GM19455 (cell line): ENCODE results near the gene PPP2R5E.
A peak's percentile ranks its signal among the peaks of the same experiment; 100 is the strongest.

ENCODE experiments used
- ATAC-seq: cut with Tn5 transposase; IDR thresholded peaks from one replicate; pipeline ENCODE4 v1.9.1; 2021; ENCODE audit not compliant: unreplicated experiment

PPP2R5E gene

DNA sequence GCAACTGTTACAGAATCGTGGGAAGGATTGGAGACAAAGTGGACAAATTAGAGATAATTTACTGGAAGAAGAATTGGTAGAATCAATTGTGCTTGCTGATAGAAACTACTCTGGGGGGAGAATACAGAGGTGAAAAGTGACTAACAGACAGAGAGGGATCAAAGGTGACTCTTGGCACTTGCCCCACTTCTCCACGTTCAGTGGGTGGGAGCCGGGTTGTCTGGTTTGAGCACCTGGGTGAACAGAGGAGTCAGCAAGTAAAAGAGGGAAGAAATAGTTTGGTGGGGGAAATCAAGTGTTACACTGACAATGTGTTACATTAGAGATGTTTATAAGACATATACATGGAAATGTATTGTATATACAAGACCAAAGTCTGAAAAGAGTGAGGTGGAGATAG, 69.1 kb downstream of the PPP2R5E start:
- no peak for ATAC-seq

- ATAC-seq: no peak
These were observed 70.0 kb downstream of the PPP2R5E start for GRCh38 chr14:63472986-63473788.

DNA sequence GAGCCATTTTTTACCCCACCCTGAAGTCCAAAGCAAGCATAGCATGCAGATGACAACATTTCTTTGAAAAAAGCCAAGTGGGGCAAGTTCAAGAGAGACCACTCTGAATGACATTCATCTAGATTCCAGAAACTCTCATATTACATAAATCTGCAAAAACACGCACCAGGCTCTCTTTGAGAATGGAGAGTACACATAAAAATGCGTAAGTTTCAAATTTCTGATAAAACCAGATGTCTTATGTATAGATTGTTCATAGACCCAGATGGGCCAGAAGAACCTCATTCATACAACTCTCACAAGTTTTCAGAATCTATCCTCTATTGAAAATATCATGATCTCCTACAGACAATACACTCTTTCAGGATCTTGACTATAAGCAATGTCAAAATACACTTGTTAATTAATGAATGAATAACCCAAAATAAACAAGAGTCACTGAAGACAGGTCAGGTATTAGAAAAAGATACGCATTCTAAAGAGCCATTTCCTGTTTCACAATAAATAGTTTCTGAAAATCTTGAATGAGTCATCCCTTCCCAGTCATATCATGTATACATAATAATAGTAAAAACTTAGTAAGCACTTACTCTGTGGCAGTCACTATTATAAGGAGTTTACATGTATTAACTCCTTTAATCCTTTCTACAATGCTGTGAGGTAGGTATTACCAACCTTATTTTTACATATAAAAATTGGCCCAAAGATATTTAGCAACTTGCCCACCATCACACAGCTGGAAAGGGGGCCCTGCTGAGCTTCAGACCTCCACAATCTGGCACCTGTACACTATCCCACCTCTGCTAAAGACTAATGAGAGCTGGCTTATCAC, 72.0 kb downstream of the PPP2R5E start:
- peak; percentile 92 for ATAC-seq

DNA sequence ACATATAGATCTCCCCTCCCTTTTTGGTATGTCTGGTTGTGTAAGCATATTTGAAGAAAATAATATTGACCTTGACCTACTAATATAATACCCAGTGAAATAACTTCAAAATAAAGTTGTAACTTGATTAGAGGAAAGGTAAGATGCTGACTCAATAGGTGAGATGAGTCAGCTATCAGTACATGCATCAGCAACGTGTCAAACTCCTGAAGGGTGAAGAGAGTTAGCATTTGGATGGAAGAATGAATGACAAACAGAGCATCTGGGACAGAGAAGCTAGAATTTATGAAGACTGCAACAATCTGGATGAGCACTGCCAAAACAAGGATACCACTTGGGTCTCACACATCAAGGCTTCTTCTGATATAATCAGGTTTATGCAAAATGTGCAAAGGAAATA, 74.9 kb downstream of the PPP2R5E start:
- no peak for ATAC-seq

GRCh38 chr14:63467440-63468072, 75.6 kb downstream of the PPP2R5E start:
- no peak for ATAC-seq

DNA sequence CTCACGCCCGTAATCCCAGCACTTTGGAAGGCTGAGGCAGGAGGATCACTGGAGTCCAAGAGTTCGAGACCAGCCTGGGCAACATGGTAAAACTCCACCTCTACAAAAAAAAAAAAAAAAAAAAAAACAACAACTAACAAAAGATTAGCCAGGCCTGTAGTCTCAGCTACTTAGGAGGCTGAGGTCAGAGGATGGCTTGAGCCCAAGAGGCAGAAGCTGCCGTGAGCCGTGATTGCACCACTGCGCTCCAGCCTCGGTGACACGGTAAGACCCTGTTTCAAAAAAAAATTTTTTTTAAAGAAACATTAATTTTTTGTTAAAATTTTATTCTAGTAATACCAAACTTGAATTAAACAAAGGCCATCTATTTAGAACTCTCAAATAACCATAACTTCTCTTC, 77.8 kb downstream of the PPP2R5E start:
- ATAC-seq: no peak

DNA sequence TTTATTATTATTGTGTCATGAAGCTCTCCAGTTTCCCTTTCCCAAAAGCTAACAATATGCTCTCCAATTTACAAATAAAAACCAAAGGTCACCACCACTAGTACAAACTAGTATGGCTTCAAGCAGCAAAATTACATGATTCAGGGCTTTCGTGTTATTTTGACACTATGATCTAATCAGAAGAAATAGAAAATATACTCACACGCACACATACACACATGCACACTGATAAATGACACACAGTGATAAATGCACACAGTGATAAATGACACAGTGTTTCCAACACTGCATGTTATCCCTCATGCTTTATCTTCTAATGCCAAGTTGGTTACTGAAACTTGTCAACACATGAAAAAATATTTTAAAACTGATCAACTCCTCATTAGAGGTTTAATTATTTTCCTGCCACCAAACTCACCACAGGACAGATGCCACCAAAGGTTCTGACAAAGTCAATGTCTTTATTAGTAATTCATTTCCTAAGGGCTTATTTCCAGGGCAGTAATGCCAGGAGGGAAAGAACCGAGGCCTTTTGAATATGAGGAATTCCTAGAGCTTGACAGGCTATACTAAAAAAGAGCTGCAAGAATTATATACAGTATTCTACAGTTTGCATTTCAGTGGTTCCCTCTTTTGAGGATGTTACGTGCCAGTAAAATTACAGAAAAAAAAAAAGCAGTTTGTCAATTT, 82.4 kb downstream of the PPP2R5E start:
- no peak for ATAC-seq

DNA sequence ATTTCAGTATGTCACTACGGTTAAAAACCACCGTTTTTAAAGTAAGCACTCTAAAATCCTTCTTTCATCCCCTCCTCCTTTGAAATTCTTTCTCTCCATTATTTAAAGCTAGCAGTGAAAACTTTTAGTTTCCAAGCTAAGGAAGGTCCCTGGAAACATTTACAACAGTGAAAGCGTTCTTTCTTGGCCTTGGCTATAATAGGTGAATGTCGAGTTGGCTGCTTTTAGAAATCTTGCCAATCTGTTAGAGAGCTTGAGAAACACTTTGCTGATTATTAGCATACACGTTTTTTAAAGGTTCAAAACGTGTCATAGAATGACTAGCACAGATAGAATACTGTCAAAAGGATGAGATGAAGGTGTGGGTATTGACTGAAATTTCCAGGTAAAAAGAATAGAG, 83.4 kb downstream of the PPP2R5E start:
- no peak for ATAC-seq

- ATAC-seq: no peak
These were observed 85.7 kb downstream of the PPP2R5E start for GRCh38 chr14:63457498-63457897.

DNA sequence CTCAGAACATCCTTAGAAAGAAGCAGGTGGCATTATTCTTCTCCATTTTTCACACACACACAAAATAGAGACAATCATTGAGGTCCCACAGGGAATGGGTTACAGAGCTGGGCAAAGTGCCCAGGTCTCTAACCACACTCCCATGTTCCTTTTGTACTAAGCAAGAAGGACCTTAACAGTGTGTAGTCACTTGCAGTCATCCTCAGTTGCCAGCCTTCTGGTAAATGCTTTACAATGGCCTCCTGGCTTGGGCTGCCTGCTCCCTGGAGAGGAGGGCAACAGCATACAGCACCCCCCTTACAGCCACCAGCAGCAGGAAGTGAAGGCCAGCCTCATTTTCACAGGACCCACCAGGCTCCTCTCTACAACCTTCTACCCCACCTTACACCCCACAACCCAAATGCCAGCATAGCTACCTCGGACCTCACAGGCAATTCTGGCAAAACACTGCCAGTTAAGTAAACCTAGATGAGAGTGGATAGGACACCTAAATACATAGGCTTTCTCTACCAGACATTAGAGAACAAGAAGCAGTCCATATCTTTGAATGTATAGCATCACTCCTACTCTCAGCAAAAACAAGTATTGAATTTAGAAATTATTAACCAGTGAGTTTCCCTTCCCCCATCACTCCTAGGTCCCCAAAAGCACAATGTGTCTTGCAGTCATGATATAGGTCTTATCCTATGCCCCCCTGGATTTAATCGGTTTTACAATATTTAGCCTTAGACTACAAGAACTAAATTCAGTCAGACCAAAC, 88.1 kb downstream of the PPP2R5E start:
- no peak for ATAC-seq

DNA sequence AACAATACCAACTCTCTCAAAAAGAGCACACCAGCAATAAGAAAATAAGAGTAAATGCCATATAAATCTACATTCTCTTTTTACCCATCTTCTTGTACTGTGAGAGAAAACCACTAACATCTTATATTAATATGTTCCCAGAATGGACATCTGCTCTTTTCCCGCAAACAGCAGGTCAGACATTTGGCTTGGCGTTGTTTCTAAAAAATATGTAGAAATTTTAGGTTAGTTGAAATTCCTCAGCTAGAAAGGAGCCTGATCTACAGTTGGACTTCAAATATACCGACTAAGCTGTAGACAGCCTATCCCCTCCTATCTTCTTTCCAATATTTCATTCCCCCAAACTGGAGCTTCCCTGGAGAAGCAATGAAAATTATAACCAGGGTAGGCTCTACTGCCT, 88.7 kb downstream of the PPP2R5E start:
- ATAC-seq: no peak

- no peak for ATAC-seq
These were observed 89.7 kb downstream of the PPP2R5E start for GRCh38 chr14:63453443-63453936.

DNA sequence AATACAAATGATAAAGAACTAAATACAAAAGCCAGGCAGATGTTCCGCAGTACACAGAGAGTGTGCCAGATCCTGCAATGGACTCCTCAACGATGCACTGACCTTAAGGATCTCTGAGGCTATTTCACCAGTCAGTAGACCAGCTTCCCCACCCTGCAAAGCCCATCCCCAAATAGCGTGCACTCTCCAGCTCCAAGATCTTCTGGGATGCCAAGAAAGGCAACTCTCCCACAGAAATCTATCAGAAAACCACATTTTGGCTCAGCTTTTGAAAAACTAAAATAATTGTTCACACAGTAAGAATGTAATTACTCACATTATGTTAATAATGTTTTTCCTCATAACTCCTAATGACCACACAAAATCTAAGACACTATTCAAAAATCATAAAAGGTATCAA, 90.4 kb downstream of the PPP2R5E start:
- no peak for ATAC-seq

DNA sequence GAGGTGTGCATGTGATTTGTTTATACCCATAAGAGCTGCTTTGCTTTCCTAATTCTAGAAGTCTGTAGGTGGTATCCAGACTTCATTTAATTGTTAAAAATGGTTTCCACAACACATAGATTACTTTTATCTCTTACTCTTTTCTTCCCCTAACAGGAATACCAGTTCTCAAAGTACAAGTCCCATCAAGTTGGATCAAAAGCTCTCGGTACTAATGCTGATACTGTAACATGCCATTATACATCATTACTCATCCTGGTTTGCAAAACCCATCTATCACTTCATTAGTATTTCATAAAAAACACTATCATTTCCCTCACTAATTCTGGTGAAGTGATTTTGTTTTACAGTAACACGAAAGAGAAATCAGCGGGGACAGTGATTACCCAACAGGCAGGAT, 94.3 kb downstream of the PPP2R5E start:
- ATAC-seq: no peak

- no peak for ATAC-seq
These were observed 98.6 kb downstream of the PPP2R5E start for GRCh38 chr14:63444588-63444987.

GRCh38 chr14:63443988-63444387, 99.2 kb downstream of the PPP2R5E start:
- no peak for ATAC-seq

DNA sequence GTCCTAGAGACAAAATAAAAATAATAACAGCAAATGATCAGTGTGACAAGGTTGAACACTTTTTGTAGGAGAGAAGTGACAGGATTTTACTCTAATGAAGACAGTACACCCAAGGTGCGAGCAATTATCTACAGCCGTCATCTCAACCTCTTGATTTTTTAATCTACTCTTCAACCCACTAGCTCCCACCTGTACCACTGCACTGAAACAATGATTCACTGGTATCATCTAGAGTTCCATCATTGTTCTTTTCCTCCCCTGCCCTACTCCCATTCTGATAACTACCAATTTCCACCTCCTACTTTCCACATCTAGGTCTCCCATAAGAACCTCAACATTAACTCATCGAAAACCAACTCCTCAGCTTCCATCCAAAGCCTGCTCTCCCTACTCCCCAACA, 99.8 kb downstream of the PPP2R5E start:
- no peak for ATAC-seq

DNA sequence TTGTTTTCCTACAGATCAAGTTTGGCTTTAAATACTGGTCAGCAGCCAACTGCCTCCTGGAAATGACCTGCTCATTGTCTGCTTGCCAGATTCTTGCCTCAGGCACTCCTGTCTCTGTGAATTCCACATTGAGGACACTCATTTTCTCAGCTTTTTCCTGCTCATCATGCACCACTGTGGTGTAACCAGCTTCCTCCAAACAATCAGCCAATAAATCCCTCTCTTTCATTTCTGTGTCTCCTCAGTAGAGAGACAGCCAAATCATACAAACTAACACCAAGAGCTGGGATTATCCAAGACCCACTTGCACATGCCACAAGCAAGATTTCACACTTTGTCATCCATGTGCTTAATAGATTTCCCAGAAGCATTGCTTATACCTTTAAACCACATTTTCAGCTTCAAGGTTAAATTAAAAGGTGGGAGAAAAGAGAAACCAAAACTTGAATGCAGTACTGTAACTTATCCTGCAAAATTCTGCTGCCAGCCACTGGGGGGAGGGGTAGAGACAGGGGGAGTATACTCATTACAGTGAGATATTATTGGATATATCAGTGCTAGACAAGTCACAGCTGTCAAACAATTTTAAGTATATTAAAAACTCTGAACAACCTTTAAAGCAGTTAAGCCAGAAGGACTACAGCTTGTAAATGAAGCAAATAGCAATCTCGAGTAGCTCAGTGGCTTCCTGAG, 105.0 kb downstream of the PPP2R5E start:
- no peak for ATAC-seq

- ATAC-seq: no peak
These were observed 106.7 kb downstream of the PPP2R5E start for GRCh38 chr14:63436286-63437098.
